HG02884 (cell line): Measurements from ENCODE around the gene TEX261.

Source experiments
- ATAC-seq: cut with Tn5 transposase; IDR thresholded peaks from one replicate; pipeline ENCODE4 v1.9.1; 2021; ENCODE audit warnings: mild to moderate bottlenecking, moderate library complexity; ENCODE audit not compliant: unreplicated experiment

Gene TEX261

DNA sequence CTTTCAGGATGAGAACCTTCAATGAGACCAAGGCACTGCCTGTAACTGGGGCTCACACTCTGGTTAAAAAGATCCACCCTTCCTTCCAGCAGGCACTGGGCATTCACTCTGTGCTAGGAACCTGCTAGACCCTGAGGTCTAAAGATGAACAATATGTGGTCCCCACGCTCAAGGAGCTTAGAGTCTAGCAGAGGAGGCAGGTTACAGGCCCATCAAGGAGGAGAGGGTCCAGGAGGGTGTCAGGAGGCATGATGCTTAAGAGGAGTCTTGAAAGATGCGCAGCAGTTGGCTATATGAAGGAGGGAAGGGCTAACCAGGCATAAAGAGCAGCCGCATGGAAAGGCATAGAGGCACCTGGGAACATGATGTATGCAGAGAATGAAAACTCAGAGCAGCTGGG lies 11.7 kb downstream of the TEX261 start:
- ATAC-seq = no peak

DNA sequence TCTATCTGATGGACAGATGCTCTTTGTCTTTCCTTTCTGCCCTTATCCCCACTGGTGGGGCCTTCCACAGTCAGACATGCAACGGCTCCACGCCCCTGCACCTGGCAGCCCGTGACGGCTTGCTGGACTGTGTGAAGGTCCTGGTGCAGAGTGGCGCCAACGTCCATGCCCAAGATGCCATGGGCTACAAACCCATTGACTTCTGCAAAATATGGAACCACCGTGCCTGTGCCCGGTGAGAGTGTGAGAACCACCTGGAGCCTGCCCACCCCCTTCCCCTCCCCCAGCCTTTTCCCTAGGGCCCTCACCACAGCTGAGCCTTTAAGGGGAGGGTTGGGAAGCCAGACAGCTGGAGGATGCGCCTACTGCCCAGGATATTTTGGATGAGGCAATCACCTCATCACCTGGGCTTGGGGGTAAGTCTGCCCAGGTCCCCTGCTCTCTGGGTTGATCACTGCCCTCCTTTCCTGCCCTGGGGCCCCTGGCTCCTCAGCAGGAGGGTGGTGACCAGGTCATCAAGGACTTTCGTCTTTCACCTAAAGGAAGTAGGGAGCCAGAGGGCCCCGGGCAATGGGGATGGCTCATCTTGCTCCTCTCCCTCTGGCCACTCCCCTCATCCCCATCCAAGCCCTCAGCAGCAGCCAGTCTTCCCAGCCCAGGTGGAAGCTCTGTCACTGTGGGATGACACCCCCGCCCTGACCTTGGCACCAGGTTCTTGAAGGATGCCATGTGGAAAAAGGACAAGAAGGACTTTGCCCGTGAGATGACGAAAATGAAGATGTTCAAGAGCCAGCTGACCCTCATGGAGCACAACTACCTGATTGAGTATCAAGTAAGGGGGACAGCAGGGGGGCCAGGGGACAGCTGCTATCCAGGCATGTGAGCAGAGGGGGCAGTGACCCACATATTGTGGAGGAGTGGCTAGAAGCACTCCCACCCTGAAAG lies 12.5 kb downstream of the TEX261 start:
- ATAC-seq = no peak

DNA sequence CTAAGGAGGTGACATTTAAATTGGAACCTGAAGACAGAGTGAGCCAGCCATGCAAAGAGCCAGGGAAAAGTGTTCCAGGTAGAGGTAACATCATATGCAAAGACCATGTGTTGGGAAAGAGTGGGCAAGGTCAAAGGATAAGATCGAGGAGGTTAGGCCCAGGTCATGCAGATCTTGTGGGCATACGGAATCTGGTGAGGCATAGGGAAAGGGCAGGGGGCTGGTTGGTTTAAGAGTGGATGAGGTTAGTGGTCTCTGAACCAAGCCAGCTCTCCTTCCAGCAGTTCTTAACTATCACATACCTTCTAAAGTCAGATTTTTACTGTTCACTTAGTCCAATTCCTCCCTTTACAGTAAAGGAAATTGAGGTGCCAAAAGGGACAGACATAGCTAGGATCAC lies 13.3 kb downstream of the TEX261 start:
- no peak for ATAC-seq

DNA sequence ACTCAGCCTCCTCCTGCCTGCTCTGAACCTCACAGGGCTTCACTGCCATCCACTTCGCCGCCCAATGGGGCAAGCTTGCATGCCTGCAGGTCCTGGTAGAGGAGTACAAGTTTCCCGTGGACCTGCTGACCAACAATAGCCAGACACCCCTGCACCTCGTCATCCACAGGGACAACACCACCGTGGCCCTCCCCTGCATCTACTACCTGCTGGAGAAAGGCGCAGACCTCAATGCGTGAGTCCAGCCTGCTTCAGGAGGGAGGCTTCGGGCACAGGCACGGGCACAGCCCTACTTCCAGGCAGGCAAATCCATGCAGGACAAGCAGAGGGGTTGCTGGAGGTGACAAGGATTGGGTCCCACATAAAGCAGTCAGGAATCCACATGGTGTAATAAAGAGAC lies 15.0 kb downstream of the TEX261 start:
- ATAC-seq = no peak

DNA sequence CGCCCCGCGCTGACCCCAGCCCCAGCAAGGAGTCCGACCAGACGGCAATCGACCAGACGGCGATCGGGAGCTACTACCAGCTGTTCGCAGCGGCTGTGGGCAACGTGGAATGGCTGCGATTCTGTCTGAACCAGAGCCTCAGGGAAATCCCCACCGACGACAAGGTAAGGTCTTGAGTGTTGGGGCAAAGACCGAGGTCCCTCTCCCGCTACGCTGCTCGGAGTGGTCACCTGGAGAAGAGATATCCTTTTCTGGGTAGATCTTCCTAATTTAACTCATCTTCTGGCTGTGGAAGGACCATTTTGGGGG lies 15.5 kb downstream of the TEX261 start:
- ATAC-seq = no peak

DNA sequence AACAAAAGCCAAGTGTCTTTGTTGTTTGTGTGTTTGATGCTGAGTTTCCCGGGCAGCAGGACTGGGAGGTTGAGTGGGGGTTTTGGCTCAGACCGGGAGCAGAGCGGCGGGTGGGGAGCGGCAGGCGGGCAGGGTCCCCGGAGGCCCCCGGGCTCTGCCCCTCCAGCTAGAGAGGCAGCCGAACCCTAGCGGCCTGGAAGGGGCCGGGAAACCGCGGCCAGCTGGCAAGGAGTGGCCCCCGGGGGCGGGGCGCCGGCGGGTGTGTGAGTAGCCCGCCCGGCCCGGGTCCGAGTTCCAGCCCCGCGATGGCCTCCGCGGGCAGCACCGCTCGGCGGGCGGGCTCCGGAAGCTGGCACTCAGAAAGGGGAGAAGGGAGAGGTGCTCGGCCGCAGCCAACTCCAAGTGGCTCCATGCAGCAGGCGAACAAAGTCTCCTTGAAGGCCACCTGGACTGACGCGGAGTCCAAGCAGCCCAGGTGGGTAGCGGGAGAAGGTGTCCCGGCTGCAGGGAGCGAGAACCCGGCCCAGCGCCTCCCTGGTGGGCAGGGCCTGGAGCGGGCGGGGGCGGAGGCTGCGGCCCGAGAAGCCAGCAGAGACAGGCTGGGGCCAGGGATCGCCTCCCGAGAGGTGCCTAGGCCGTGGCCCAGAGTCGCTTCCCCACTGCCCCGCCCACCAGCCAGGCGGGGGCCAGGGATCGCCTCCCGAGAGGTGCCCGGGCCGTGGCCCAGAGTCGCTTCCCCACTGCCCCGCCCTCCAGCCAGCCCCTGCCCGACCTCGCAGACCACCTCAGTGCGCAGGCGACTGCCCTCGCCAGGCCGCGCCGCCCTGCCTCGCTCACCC lies 16.1 kb downstream of the TEX261 start, which contains the start of gene ANKRD53:
Gene ANKRD53, plus strand, starts transcription at position 290 of the 839 bp plus-strand sequence. Its CDS starts 16 bp downstream, at position 306.
- ATAC-seq = no peak

DNA sequence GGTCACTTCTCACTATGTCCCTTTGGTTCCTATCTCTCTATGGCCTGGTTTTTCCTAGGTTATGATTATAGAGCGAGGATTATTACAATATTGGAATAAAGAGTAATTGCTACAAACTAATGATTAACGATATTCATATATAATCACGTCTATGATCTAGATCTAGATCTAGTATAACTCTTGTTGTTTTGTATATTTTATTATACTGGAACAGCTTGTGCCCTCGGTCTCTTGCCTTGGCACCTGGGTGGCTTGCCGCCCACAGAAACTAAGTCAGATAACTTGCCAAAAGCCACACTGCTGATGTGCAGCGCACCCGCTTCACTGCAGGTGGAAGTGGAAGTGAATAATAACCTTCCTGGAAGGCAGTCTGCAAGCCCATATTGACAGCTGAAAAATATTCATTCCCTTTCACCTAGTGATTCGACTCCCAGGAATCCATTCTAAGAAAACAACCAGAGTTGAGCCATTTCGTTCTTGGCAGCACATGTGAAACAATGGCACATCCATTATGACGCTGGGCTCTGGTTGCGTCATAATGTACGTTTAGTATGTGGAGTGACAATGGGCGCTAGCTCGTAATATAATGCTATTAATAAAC lies 17.0 kb downstream of the TEX261 start:
- no peak for ATAC-seq

DNA sequence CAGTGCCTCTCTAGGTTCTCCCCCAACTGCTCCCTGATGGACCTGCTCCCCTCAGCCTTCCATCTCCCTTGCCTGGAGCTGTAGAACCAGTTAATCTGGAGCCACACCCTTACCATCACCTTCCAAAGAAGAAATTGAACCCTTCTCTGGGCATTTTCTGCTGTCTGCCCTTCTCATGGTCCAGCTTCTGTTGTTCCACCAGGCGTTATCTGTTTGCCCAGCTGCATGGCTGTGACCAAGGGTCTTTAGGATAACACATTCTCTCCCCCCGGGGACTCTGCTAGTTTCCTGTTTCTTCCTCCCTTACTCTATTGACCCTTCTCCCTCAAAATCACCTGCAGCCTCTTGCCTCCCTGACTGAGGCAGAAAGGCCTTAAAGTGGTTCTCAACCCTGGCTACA lies 19.4 kb downstream of the TEX261 start:
- ATAC-seq = no peak

DNA sequence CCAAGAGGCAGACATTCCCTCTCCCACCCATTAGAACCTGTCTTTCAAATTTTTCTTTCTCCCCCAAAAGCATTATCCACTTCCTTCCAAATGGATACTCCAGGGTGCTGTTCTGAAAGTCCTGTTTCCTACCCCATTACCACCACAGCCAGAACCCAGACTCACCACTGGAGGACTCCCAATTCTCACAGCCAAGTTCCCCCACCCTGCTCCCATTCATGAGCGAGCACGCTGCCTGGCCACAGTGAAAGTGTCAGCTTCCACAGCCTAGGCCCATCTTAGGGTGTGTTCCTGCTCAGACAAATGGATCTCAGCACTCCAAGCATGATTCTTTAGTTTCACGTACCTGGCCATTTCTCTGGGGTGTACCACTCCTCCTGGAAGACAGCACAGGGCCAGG lies 20.1 kb downstream of the TEX261 start:
- no peak for ATAC-seq

DNA sequence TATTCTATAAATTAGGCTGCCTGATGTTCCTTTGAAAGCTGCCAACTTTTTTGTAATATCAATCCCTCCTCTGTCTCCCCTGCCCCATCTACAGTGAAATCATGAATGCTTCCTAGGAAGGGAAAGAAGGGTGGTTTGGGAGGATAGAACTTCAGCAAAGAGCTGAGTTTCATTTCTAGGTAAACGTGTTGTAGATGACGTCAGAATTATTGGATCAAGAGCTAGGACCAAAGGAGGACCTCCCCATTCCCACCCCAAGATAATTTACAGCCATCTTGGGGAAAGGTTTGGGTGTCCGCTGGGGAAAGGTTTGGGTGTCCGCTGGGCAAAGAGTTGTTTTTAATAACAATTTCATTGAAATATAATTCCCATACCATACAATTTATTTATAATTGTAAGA lies 27.5 kb downstream of the TEX261 start:
- no peak for ATAC-seq

DNA sequence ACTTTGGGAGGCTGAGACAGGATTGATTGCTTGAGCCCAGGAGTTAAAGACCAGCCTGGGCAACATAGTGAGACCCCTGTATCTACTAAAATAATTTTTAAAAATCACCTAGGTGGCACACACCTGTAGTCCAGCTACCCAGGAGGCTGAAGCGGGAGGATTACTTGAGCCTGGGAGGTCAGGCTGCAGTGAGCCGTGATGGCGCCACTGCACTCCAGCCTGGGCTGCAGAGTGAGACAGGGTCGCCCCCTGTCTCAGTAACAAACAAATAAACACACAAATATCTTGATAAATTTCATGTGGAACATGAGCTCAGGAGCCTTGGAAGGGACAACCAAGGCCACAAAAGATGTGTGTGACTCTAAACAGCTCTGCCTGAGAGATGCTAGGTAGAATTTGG lies 28.0 kb downstream of the TEX261 start:
- no peak for ATAC-seq

DNA sequence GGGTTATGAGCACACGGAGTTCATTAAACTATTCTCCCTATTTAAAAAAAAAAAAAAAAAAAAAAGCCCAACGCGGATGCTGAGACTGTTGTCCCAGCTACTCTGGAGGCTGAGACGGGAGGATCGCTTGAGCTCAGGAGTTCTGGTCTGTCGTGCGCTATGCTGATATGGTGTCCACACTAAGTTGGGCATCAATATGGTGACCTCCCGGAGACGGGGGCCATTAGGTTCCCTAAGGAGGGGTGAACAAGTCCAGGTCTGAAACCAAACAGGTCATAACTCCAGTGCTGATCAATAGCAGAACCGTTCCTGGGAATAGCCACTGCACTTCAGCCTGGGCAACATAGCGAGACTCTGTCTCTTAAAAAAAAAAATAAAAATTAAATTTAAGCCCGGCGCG lies 29.2 kb downstream of the TEX261 start:
- no peak for ATAC-seq

DNA sequence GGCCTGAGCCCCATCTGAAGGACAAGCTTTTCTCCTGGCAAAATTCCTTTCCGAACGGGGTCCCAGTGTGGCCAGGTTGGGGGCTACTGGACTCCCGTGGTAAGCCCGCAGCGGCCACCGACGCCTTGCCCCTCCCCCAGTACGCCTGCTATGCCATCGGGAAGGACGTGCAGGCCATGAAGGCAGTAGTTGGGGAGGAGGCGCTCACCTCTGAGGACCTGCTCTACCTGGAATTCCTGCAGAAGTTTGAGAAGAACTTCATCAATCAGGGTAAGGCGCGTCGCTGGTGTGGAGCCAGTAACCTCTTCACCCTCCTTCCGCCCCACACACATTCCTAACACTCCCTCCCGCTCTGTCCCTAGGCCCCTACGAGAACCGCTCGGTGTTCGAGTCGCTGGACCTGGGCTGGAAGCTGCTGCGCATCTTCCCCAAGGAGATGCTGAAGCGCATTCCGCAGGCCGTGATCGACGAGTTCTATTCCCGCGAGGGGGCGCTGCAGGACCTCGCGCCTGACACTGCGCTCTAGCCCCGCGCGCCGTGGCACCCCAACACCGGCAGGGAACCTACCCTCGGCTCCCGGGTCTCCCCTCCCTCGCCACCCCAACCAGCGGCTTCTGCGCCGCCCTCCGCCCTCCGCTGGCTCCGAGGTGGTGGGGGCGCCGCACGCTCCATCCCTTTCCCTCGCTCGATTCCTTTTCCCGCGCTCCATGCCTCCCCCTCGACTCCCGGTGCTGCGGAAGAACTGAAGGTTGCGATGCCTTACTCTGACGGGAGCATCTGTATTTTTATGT lies 29.9 kb downstream of the TEX261 start:
- peak; percentile 83 for ATAC-seq

DNA sequence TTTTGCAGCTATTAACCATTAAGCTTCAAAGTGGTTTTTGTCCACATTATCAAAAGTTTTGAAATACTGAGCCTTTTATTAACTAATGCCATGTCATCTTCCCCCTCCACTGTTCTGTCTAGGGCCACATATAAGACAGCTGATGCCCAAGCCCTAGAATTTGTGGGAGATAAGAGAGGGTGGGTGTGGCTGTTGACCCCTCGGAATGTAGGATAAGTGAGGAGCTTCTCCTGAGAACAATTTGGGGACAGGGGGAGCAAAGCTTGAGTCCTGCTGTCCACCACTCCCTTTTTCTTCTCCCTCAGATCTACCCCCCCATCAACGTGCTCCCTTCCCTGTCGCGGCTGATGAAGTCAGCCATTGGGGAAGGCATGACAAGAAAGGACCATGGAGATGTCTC lies 30.5 kb downstream of the TEX261 start:
- no peak for ATAC-seq

DNA sequence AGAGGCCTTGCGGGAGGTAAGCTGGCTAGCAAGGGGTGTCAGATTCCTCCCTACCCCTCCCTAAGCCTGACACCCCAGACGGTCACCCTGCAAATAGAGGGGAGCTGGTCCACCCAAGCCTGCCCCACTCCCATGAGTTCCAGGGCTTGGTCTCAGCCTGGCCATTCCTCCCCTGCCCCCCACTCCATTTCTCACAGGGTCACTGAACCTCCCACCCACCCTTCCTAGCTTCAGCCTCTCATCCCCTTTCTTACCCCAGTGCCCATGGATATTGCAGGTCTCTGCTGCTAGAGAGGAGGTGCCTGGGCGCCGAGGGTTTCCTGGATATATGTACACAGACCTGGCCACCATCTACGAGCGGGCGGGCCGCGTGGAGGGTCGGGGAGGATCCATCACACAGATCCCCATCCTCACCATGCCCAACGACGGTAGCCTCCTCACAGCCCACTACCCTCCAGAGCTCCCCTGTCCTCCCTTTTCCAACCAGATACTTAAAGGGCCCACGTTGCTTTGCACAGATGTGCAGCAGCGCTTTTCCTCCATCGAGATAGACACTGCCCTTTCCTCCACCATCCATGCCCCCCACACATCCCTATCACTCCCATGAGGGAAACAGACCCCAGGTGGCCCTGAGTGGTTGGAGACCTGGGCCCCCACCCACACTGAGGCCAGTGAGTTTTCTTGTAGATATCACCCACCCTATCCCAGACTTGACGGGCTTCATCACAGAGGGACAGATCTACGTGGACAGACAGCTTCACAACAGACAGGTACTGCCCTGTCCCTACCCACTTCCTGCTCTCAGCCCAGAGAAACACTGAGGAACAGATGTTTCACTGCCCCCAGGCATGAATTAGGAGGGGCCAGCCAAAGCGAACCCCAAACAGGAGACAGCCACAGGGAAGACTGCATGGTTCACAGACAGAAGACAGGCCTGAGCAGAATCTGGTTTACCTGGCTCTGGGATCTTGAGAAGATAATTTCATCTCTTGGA lies 31.5 kb downstream of the TEX261 start:
- ATAC-seq = no peak

DNA sequence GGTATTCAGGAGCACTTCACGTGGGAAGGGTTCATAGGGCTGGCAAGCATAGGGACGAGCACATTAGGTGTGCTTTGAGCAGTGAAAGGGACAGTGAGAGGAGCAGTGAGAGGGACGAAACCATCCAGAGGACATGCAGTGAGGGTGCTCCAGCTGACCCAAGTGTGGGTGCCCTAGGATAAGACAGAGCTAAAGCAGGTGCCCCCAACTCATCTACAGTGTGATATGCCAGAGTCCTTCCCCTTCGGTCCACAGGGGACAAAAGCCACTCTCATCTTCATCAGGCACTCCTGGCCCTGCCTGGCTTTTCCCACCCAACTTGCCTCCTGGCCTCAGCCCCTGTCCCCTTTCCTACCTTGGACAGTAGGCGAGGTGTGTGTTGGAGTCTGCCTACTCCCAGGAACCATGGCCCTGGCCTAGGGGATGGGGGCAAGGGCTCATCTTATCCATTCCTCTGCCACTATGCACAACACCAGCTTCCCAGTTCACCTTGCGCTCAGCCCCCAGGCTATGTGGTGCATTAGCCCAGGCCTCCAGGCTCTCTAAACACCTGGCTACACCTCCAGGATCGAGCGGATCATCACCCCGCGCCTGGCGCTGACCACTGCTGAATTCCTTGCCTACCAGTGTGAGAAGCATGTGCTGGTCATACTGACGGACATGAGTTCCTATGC lies 32.3 kb downstream of the TEX261 start:
- no peak for ATAC-seq

DNA sequence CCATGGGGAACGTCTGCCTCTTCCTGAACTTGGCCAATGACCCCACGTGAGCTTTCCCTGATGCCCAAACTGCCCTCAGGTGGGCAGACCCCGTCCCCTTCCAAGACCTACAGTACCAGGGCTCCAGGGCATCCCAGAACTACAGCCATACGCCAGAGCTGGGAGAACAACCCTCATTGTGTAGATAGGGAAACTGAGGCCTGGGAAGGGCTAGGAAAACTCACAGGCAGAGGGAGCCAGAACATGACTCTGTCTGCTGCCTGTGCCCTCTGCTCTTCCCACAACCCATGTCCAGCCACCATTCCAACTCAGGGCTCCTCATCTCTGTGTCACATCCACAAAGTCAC lies 33.1 kb downstream of the TEX261 start:
- ATAC-seq = no peak

DNA sequence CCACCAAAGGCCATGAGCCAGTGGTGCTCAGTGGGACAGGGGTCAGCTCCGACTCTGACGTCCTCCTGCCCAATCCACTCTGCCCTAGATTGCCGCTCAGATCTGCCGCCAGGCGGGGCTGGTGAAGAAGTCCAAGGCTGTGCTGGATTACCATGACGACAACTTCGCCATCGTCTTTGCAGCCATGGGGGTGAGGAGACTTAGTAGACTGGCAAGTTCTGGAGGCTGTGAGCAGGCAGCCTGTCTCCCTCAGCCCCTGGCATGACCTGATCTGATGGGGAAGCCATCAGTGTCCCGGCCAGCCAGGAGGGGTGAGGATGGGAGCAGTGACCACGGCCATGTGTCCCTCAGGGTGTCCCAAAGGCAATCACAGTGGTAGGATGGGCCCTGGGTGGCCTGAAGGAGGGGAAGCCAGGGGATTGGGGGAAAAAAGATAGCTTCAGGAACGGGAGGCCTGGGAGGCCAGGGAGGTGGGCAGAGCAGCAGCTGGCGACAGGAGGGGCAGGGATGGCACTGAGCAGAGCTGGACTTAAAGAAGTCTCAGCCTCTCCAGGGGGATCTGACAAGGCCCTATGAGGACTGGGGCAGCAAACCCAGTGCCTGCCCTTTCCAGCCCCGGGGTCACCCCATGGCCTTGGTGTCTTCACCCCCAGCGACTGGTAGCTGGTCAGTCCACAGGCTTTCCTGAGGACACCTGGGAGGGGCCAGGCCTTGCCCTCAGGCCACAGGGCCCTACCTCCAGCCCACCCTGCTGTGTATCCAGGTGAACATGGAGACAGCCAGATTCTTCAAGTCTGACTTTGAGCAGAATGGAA lies 33.6 kb downstream of the TEX261 start:
- ATAC-seq = no peak
